MCF 10A (cell line): ENCODE measurements around the gene CCR5AS.

Source experiments
- BruUV-seq: library from RNA; stranded (reverse); fragments of 400-500 nt; replicated peaks from 2 replicates; lab custom pipeline; 2021; lab: Mats Ljungman, UMichigan
- CTCF ChIA-PET: fragments of 300-600 bp; sonication (Branson Sonifier 250); formaldehyde crosslinking; extraction: SDS; loops from one replicate; lab custom pipeline; 2021; ENCODE audit warnings: antibody characterized with exemption, inconsistent platforms; lab: Yijun Ruan, JAX
- POLR2A ChIA-PET: fragments of 300-600, 350-650 bp; sonication (Branson Sonifier 250); formaldehyde crosslinking; extraction: SDS; loops from one replicate; lab custom pipeline; 2020; ENCODE audit warnings: antibody characterized with exemption, inconsistent platforms; lab: Yijun Ruan, JAX
- DNase-seq: peaks from one replicate; pipeline ENCODE4 v3.0.0-alpha.2; 2018; ENCODE audit not compliant: unreplicated experiment
- H3K27ac Mint-ChIP-seq: one replicate; pipeline ENCODE4 v1.8.0; 2022; ENCODE audit warnings: mild to moderate bottlenecking, low read depth, mixed read lengths; ENCODE audit not compliant: unreplicated experiment
- H3K27me3 Mint-ChIP-seq: one replicate; pipeline ENCODE4 v1.8.0; 2022; ENCODE audit warnings: mixed read lengths; ENCODE audit not compliant: insufficient read depth, unreplicated experiment
- H3K36me3 Mint-ChIP-seq: one replicate; pipeline ENCODE4 v1.8.0; 2022; ENCODE audit warnings: mild to moderate bottlenecking, moderate library complexity, mixed read lengths; ENCODE audit not compliant: insufficient read depth, unreplicated experiment
- H3K4me1 Mint-ChIP-seq: one replicate; pipeline ENCODE4 v1.8.0; 2022; ENCODE audit warnings: mixed read lengths; ENCODE audit not compliant: insufficient read depth, unreplicated experiment
- H3K4me3 Mint-ChIP-seq: one replicate; pipeline ENCODE4 v1.8.0; 2022; ENCODE audit warnings: mild to moderate bottlenecking, moderate library complexity, mixed read lengths; ENCODE audit not compliant: unreplicated experiment
- H3K9me3 Mint-ChIP-seq: one replicate; pipeline ENCODE4 v1.8.0; 2022; ENCODE audit warnings: mixed read lengths; ENCODE audit not compliant: unreplicated experiment
- intact Hi-C: fragments of 100-400 bp; cut with micrococcal nuclease; formaldehyde crosslinking; loops from 2 replicates; pipeline ENCODE4 v1.14.1; 2022
- TF ChIP-seq, protein P1 (sequence below): fragments of 200-600 bp; IDR thresholded peaks from one replicate; pipeline ENCODE4 v1.8.0; 2022; ENCODE audit warnings: antibody characterized with exemption, mild to moderate bottlenecking; ENCODE audit not compliant: unreplicated experiment

CCR5AS gene

DNA sequence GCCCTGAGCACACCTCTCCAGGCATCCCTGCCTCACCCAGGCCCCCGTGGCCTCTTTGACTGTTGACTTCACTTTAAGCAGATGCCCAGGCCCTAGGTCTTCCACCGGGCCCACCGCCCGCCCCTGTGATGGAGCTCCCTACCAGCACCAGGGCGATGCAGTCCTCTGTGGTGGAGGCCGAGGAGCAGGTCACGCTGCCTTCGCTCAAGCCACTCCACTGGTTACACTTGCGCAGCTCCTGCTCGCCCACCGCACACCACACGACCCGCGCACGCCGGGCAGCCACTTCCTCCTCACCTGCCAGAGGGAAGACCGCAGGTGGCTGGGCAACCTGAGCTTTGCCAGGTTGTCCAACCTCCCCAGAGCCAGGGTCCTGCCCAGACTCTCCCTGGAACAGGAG lies 41.9 kb upstream of the CCR5AS start:
- H3K27me3 Mint-ChIP-seq: peaks cover 45% of the 10 kb centered on the region
- ChIA-PET POLR2A (no interaction called here), CTCF (interaction anchor here (0.6 to 1.6 kb wide), 8 partner anchors 9 to 1942 kb away, joined by 3 to 6 read pairs (median 3); no protein-coding TSS in a partner anchor)
- no peaks in the 10 kb centered on the region for H3K9me3 Mint-ChIP-seq
- H3K4me1 Mint-ChIP-seq: no peaks in the 10 kb centered on the region
- TF ChIP-seq, protein P1, sequence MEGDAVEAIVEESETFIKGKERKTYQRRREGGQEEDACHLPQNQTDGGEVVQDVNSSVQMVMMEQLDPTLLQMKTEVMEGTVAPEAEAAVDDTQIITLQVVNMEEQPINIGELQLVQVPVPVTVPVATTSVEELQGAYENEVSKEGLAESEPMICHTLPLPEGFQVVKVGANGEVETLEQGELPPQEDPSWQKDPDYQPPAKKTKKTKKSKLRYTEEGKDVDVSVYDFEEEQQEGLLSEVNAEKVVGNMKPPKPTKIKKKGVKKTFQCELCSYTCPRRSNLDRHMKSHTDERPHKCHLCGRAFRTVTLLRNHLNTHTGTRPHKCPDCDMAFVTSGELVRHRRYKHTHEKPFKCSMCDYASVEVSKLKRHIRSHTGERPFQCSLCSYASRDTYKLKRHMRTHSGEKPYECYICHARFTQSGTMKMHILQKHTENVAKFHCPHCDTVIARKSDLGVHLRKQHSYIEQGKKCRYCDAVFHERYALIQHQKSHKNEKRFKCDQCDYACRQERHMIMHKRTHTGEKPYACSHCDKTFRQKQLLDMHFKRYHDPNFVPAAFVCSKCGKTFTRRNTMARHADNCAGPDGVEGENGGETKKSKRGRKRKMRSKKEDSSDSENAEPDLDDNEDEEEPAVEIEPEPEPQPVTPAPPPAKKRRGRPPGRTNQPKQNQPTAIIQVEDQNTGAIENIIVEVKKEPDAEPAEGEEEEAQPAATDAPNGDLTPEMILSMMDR: no peak
- no peaks in the 10 kb centered on the region for H3K36me3 Mint-ChIP-seq
- no peak overlapping the region for H3K4me3 Mint-ChIP-seq
- no TSS peak for BruUV-seq
- intact Hi-C loops: loop anchor here (10.0 kb wide), 1 partner anchor 364 kb away; no protein-coding TSS in a partner anchor
- DNase-seq: no peak
- H3K27ac Mint-ChIP-seq: no peak overlapping the region

DNA sequence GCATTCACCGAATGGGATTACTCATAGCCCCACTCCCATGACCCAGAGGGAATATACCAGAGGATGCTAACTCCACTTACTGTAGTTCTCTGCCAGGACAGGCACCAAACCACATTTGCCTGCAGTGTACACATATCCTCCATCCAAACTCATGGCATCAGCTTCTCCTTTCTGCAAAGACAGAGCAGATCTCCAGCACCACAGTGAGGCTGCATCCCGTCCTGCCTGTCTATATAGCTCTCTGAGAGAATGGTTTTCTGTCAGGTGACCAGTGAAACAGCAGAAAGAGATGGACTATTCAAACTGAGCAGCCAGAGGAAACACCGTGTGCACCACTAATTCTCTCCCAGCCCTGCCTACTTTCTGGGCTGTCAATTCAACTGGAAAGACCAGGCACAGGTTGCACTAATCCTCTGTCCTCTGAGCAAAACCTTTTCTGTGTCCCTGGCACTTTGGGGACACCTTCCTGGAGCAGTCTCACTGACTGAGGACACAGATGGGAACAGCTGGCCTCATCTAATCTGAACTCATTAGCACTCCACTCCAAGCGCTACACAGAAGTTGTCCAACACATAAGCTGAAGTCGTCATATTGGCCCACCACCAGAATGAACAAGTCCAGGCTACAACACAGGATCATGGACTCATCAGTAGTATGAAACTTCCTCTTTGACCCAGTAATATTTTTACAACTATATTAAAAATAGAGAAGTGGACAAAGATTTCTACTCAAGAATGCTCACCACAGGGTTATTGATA lies 40.5 kb upstream of the CCR5AS start:
- Mint-ChIP-seq H3K4me3 (no peak overlapping the region), H3K9me3 (no peaks in the 10 kb centered on the region), H3K27me3 (peaks cover 32% of the 10 kb centered on the region), H3K36me3 (no peaks in the 10 kb centered on the region), H3K27ac (no peak overlapping the region), H3K4me1 (no peaks in the 10 kb centered on the region)
- intact Hi-C loops: loop anchor here (10.0 kb wide), 1 partner anchor 363 kb away; no protein-coding TSS in a partner anchor
- CTCF ChIA-PET: no interaction called here
- DNase-seq: no peak
- POLR2A ChIA-PET: no interaction called here
- TF ChIP-seq, protein P1: no peak
- BruUV-seq: no TSS peak

DNA sequence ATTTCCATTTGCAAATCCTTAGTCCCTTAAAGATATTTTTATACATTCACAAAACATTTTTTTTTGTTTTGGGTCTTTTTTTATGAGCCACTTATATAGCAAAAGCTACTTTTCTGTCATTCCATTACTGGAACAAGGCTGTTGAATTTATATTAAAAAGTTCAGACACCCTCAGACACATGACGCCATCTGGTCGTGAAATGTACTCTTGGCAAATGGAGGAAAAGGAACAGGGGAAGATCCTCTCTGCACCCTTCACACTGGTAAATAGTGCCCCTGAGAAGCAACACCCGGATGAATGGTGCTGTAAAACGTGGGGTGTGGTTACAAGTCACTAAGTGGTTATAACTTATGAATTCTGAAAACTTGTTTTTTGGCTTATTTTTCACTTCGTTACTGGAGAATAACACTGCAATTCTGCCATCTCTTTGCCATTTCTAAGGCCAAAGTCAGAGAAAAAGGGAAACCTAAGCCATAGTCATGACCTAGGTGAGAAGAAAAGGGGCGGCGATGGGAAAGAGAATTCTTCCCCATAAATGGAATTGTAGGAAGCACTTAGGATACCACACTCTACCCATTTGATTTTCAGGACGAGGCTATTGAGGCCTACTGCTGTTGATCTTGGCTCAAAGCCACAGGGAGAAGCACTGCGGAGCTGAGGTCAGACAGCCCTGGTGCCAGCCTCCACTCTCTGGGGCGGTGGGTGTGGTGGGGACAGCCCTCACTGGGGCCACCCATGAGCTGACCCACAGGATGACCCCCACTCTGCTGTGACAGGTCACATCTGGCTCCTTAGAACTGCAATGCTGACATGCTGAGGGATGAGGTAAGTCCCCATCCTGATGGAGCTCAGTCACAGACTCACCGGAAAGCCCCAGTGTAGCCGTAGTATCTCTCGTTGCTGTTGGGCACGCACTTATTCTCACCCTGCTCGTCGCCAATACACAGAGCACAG lies 36.0 kb upstream of the CCR5AS start:
- intact Hi-C loops: loop anchor here (2.0 to 10.0 kb wide), 3 partner anchors 56 to 358 kb away; no protein-coding TSS in a partner anchor
- TF ChIP-seq, protein P1: peak; percentile 44

More for the DNA sequence above, 36.0 kb upstream of the CCR5AS start:
- peak; percentile 64 for DNase-seq
- Mint-ChIP-seq H3K4me3 (no peak overlapping the region), H3K36me3 (no peaks in the 10 kb centered on the region), H3K9me3 (no peaks in the 10 kb centered on the region), H3K27me3 (peaks cover 12% of the 10 kb centered on the region), H3K4me1 (no peaks in the 10 kb centered on the region), H3K27ac (no peak overlapping the region)
- POLR2A ChIA-PET: interaction anchor here (0.6 to 1.0 kb wide), 3 partner anchors 19 to 74 kb away, joined by 3 read pairs; partner anchors contain the start of gene CCR5
- BruUV-seq: no TSS peak
- CTCF ChIA-PET: interaction anchor here (0.6 to 1.7 kb wide), 12 partner anchors 14 to 364 kb away, joined by 3 to 8 read pairs (median 4); no protein-coding TSS in a partner anchor
